Measurements from ENCODE around the gene PSMB3.

GRCh38 chr17:38750312-38751121 lies 2.0 kb upstream of the PSMB3 start:
- TF ChIP-seq, protein P1, sequence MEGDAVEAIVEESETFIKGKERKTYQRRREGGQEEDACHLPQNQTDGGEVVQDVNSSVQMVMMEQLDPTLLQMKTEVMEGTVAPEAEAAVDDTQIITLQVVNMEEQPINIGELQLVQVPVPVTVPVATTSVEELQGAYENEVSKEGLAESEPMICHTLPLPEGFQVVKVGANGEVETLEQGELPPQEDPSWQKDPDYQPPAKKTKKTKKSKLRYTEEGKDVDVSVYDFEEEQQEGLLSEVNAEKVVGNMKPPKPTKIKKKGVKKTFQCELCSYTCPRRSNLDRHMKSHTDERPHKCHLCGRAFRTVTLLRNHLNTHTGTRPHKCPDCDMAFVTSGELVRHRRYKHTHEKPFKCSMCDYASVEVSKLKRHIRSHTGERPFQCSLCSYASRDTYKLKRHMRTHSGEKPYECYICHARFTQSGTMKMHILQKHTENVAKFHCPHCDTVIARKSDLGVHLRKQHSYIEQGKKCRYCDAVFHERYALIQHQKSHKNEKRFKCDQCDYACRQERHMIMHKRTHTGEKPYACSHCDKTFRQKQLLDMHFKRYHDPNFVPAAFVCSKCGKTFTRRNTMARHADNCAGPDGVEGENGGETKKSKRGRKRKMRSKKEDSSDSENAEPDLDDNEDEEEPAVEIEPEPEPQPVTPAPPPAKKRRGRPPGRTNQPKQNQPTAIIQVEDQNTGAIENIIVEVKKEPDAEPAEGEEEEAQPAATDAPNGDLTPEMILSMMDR (IDR thresholded peaks at IDR 0.05; ENCODE audit: low read length), result no peak
- TF ChIP-seq EZH2 (IDR thresholded peaks at IDR 0.05; ENCODE audit: borderline replicate concordance, low read length), result no peak

Measured in OCI-LY1 (cell line).